ENCODE data around the gene GIMAP6.
A peak's percentile ranks its signal among the peaks of the same experiment; 100 is the strongest.

The GIMAP6 gene

DNA sequence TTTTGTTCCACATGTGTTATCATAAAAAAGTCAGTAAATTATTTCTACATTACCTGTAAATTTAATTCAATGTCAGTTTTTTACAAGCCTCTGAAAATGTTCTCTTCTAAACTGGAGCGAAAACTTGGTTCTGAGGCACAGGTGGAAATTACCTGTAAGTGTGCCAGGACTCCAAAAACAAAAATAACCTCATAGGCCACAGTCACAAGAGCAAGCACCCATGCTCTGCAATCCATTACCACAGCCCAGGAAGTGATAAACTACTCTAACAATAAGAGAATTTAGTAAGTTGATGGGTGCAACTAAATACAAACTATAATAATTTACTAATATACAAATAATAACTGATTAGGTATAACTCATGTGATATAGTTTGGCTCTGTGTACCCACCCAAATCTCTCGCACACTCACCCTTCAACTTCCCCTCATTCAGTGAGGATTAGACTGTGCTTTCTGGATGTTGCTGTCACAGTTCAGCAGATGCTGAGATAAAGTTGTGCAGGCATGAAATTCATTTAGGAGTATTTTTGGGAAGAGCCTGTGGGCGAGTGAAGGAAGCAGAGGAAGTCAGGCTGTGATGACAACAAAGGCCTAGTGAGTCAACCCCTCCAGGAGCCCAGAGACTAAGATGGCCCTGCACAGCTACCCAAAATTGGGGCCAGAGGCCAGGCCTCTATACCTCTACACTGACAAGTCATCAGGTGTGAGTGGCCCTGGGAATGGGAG, 16.3 kb upstream of the GIMAP6 start:
- ChIA-PET CTCF (interaction anchor here (0.9 kb wide), 1 partner anchor 18 kb away, joined by 3 read pairs; no protein-coding TSS in a partner anchor), POLR2A (interaction anchor here (0.6 kb wide), 1 partner anchor 44 kb away, joined by 6 read pairs; no protein-coding TSS in a partner anchor)
- H3K27ac ChIP-seq (ENCODE audit: insufficient read depth in 1 of 2, low read depth in 1 of 2, low read length in 2 of 2, poor library complexity in 1 of 2, severe bottlenecking in 2 of 2): no peak overlapping the region
- no peak overlapping the region for H3K4me3 ChIP-seq (ENCODE audit: control insufficient read depth in 1 of 7, extremely low read depth in 1 of 7, insufficient read depth in 4 of 7, low read depth in 2 of 7, low read length in 6 of 7)
- no peak for DNase-seq
- no peaks in the 10 kb centered on the region for H3K36me3 ChIP-seq (ENCODE audit: control insufficient read depth in 4 of 4, insufficient read depth in 4 of 4, low read length in 3 of 4)
- H3K27me3 ChIP-seq (replicated peaks in 2 of 5; ENCODE audit: control insufficient read depth in 4 of 5, insufficient read depth in 5 of 5, low read length in 4 of 5): no peaks in the 10 kb centered on the region
- peaks cover 0 to 4% (median 2%) of the 10 kb centered on the region in 4 experiments for H3K4me1 ChIP-seq (ENCODE audit: control extremely low read depth in 1 of 4, control insufficient read depth in 4 of 4, insufficient read depth in 4 of 4, low read length in 3 of 4)
- peaks cover 0 to 7% (median 3%) of the 10 kb centered on the region in 5 experiments for H3K9me3 ChIP-seq (ENCODE audit: control extremely low read depth in 1 of 5, control insufficient read depth in 4 of 5, insufficient read depth in 2 of 5, low read depth in 1 of 5, low read length in 4 of 5)
- 50% methylated on average over 1 of the region's 3 CpGs for WGBS (ENCODE audit: insufficient coverage)

DNA sequence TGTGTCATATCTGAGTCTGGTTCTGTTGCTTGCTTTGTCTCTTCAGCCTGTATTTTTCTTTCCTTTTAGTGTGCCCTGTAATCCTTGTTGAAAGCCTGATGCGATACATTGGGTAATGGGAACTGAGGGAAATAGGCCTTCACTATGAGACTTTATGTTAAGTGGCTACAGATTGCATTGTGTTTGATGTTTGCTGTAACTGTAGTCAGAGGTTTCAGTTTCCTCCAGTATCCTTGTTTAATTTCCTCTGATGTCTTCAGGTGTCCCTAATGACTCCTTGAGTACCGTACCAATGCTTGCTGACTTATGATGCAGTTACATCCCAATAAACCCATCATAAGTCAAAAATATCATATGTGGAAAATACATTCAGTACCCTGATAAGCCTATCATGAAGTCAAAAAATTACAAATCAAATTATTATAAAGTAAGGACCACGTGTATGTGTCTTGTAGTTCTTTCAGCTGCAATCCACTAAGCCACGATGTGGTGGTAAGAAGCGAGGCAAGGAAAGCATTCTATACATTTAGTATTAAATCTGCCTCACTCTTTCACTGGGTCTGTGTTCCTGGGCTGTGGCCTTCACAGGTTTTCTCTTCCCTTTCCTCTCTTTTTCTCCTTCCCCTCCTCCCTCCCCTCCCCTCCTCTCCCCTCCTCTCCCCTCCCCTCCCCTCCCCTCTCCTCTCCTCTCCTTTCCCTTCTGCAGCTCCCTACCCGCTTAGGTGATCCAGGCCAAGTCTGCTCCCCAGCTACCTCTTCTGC, 13.3 kb upstream of the GIMAP6 start:
- Histone ChIP-seq H3K4me1 (ENCODE audit: control extremely low read depth in 1 of 4, control insufficient read depth in 4 of 4, insufficient read depth in 4 of 4, low read length in 3 of 4) (peaks cover 0 to 4% (median 2%) of the 10 kb centered on the region in 4 experiments), H3K36me3 (ENCODE audit: control insufficient read depth in 4 of 4, insufficient read depth in 4 of 4, low read length in 3 of 4) (no peaks in the 10 kb centered on the region), H3K27ac (ENCODE audit: insufficient read depth in 1 of 2, low read depth in 1 of 2, low read length in 2 of 2, poor library complexity in 1 of 2, severe bottlenecking in 2 of 2) (no peak overlapping the region), H3K27me3 (replicated peaks in 2 of 5; ENCODE audit: control insufficient read depth in 4 of 5, insufficient read depth in 5 of 5, low read length in 4 of 5) (no peaks in the 10 kb centered on the region), H3K4me3 (ENCODE audit: control insufficient read depth in 1 of 7, extremely low read depth in 1 of 7, insufficient read depth in 4 of 7, low read depth in 2 of 7, low read length in 6 of 7) (no peak overlapping the region), H3K9me3 (ENCODE audit: control extremely low read depth in 1 of 5, control insufficient read depth in 4 of 5, insufficient read depth in 2 of 5, low read depth in 1 of 5, low read length in 4 of 5) (peaks cover 0 to 7% (median 3%) of the 10 kb centered on the region in 5 experiments)
- WGBS (ENCODE audit: insufficient coverage): 96% methylated on average over 4 of the region's 6 CpGs
- no peak for DNase-seq
- ChIA-PET CTCF (no interaction called here), POLR2A (no interaction called here)

DNA sequence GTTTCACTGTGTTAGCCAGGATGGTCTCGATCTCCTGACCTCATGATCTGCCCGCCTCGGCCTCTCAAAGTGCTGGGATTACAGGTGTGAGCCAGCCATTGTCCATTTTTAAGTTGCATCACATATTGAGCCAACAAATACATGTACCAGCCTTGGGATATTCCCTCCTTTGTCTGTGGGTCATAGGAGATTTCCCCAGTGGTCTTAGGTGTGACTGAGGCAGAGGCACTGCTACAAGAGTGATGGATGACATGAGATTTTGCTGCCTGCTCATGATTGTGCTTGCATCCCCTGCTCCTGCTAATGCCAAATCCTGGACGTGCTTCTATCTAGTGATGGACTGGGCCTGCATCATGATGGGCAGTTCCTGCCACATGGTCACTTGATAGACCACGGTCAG, 10.7 kb upstream of the GIMAP6 start:
- H3K27ac ChIP-seq (ENCODE audit: insufficient read depth in 1 of 2, low read depth in 1 of 2, low read length in 2 of 2, poor library complexity in 1 of 2, severe bottlenecking in 2 of 2): no peak overlapping the region
- H3K36me3 ChIP-seq (ENCODE audit: control insufficient read depth in 4 of 4, insufficient read depth in 4 of 4, low read length in 3 of 4): no peaks in the 10 kb centered on the region
- H3K27me3 ChIP-seq (replicated peaks in 2 of 5; ENCODE audit: control insufficient read depth in 4 of 5, insufficient read depth in 5 of 5, low read length in 4 of 5): no peaks in the 10 kb centered on the region
- H3K4me1 ChIP-seq (ENCODE audit: control extremely low read depth in 1 of 4, control insufficient read depth in 4 of 4, insufficient read depth in 4 of 4, low read length in 3 of 4): no peaks in the 10 kb centered on the region
- H3K9me3 ChIP-seq (ENCODE audit: control extremely low read depth in 1 of 5, control insufficient read depth in 4 of 5, insufficient read depth in 2 of 5, low read depth in 1 of 5, low read length in 4 of 5): peaks cover 2 to 21% (median 8%) of the 10 kb centered on the region in 5 experiments
- H3K4me3 ChIP-seq (ENCODE audit: control insufficient read depth in 1 of 7, extremely low read depth in 1 of 7, insufficient read depth in 4 of 7, low read depth in 2 of 7, low read length in 6 of 7): no peak overlapping the region
- no peak for DNase-seq
- POLR2A ChIA-PET: no interaction called here
- CTCF ChIA-PET: no interaction called here
- WGBS (ENCODE audit: insufficient coverage): 91% methylated on average over 2 of the region's 5 CpGs

DNA sequence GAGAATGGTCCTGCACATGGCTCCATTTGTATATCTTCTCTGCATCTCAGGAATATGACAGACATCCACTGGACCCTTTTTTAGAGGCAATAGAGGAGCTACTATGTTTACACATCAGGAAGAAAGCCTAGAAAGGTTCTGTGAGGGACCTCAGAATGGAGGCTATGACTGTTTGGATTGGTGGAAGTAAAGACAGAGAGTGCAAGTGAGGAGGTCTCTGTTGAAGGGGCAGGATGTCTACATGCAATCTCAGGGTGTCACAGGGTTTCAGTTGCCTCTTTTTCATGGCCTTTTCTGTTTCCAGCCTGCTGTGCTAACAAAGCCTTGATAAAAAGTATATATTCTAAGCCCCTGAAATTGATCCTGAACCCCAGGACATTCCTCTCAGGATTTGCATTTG, 9.7 kb upstream of the GIMAP6 start:
- no peak for DNase-seq
- Histone ChIP-seq H3K36me3 (ENCODE audit: control insufficient read depth in 4 of 4, insufficient read depth in 4 of 4, low read length in 3 of 4) (no peaks in the 10 kb centered on the region), H3K27me3 (replicated peaks in 2 of 5; ENCODE audit: control insufficient read depth in 4 of 5, insufficient read depth in 5 of 5, low read length in 4 of 5) (no peaks in the 10 kb centered on the region), H3K9me3 (ENCODE audit: control extremely low read depth in 1 of 5, control insufficient read depth in 4 of 5, insufficient read depth in 2 of 5, low read depth in 1 of 5, low read length in 4 of 5) (peaks cover 2 to 24% (median 4%) of the 10 kb centered on the region in 5 experiments), H3K4me1 (ENCODE audit: control extremely low read depth in 1 of 4, control insufficient read depth in 4 of 4, insufficient read depth in 4 of 4, low read length in 3 of 4) (no peaks in the 10 kb centered on the region), H3K4me3 (ENCODE audit: control insufficient read depth in 1 of 7, extremely low read depth in 1 of 7, insufficient read depth in 4 of 7, low read depth in 2 of 7, low read length in 6 of 7) (no peak overlapping the region), H3K27ac (ENCODE audit: insufficient read depth in 1 of 2, low read depth in 1 of 2, low read length in 2 of 2, poor library complexity in 1 of 2, severe bottlenecking in 2 of 2) (no peak overlapping the region)
- ChIA-PET CTCF (no interaction called here), POLR2A (no interaction called here)

DNA sequence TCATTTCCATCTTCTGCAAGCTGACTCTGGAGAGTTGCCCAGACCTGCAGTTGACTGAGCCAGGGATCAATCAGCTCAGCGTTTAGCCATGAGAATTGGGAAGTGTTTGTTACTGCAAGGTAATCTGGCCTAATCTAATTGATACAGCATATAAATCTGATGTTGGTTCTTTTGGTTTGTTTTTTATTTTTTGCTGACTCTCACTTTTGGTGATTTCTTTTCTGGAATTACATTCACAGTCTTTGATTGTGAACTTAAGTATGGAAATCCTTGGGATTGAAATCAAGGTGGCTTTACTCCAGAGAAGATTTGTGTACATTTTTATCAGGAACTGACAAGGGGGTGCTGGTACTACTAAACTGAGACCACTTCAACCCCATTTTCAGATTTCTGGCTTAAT, 1.7 kb upstream of the GIMAP6 start:
- Histone ChIP-seq H3K27ac (ENCODE audit: insufficient read depth in 1 of 2, low read depth in 1 of 2, low read length in 2 of 2, poor library complexity in 1 of 2, severe bottlenecking in 2 of 2) (no peak overlapping the region), H3K9me3 (ENCODE audit: control extremely low read depth in 1 of 5, control insufficient read depth in 4 of 5, insufficient read depth in 2 of 5, low read depth in 1 of 5, low read length in 4 of 5) (peaks cover 0 to 10% (median 2%) of the 10 kb centered on the region in 5 experiments), H3K4me3 (ENCODE audit: control insufficient read depth in 1 of 7, extremely low read depth in 1 of 7, insufficient read depth in 4 of 7, low read depth in 2 of 7, low read length in 6 of 7) (no peak overlapping the region), H3K27me3 (replicated peaks in 2 of 5; ENCODE audit: control insufficient read depth in 4 of 5, insufficient read depth in 5 of 5, low read length in 4 of 5) (no peaks in the 10 kb centered on the region), H3K4me1 (ENCODE audit: control extremely low read depth in 1 of 4, control insufficient read depth in 4 of 4, insufficient read depth in 4 of 4, low read length in 3 of 4) (peaks cover 11 to 38% (median 25%) of the 10 kb centered on the region in 4 experiments), H3K36me3 (ENCODE audit: control insufficient read depth in 4 of 4, insufficient read depth in 4 of 4, low read length in 3 of 4) (peaks cover 0 to 15% (median 10%) of the 10 kb centered on the region in 4 experiments)
- POLR2A ChIA-PET: no interaction called here
- no CpG with 5 or more reads among the region's 1 CpG for WGBS (ENCODE audit: insufficient coverage)
- DNase-seq: no peak
- CTCF ChIA-PET: interaction anchor here (1.0 kb wide), 1 partner anchor 189 kb away, joined by 3 read pairs; no protein-coding TSS in a partner anchor

DNA sequence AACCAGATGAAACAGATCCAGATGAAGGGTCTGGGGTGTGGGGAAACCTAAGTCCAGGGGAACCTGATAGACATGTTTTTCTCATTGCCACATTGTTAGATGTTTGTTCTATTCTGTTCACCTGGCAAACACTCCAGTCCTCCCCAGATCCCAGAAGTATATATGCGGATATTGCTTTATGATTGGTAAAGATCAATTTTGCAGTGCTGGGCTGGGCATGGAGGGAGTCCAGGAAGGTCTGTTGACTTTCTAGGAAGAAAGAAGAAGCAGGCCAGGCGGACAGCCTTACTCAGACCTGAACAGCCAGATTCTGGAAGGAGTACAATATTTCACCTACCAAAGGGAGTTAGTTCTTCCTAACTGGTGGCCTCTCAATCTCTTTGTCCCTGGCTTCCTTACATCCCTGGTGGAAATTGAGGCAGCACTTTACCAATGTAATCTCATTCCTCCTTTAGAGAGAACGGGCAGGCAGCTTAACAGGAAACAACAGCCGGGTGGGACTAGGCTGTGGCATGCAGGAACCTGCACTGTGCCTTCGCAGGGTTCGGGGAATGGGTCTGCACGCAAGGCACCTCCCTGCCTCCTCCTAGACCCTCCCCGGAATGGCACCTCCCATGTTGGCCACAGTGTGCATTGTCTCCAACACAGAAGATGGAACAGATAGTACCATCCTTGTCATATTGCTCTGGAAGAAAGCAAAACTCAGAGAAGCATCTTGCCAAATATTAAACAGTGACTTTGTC, 930 bp downstream of the GIMAP6 start:
- Histone ChIP-seq H3K4me3 (ENCODE audit: control insufficient read depth in 1 of 7, extremely low read depth in 1 of 7, insufficient read depth in 4 of 7, low read depth in 2 of 7, low read length in 6 of 7) (peak overlapping the region in 6 of 7 experiments; percentile 68 to 82 (median 78)), H3K27ac (ENCODE audit: insufficient read depth in 1 of 2, low read depth in 1 of 2, low read length in 2 of 2, poor library complexity in 1 of 2, severe bottlenecking in 2 of 2) (peak overlapping the region in 1 of 2 experiments; percentile 28), H3K36me3 (ENCODE audit: control insufficient read depth in 4 of 4, insufficient read depth in 4 of 4, low read length in 3 of 4) (peaks cover 17 to 42% (median 31%) of the 10 kb centered on the region in 4 experiments), H3K4me1 (ENCODE audit: control extremely low read depth in 1 of 4, control insufficient read depth in 4 of 4, insufficient read depth in 4 of 4, low read length in 3 of 4) (peaks cover 11 to 53% (median 31%) of the 10 kb centered on the region in 4 experiments), H3K9me3 (ENCODE audit: control extremely low read depth in 1 of 5, control insufficient read depth in 4 of 5, insufficient read depth in 2 of 5, low read depth in 1 of 5, low read length in 4 of 5) (peaks cover 0 to 5% (median 0%) of the 10 kb centered on the region in 5 experiments), H3K27me3 (replicated peaks in 2 of 5; ENCODE audit: control insufficient read depth in 4 of 5, insufficient read depth in 5 of 5, low read length in 4 of 5) (no peaks in the 10 kb centered on the region)
- DNase-seq: peak in 1 of 3 donors; percentile 35
- WGBS (ENCODE audit: insufficient coverage): 2% methylated on average over 7 of the region's 8 CpGs
- CTCF ChIA-PET: no interaction called here
- POLR2A ChIA-PET: no interaction called here
